MG63 (cell line): ENCODE data around the gene C12orf57. TPM values are rescaled to one million over a fixed set of nuclear protein-coding genes. Genes with fewer than 3 reads are reported as not detected.

Source experiments
- DNase-seq: peaks from one replicate; pipeline ENCODE4 v3.0.0-alpha.2; 2020
- H3K27me3 ChIP-seq: fragments of 250-450 bp; sonication (Bioruptor Pico); 2 replicates; pipeline ENCODE4 v1.5.1; 2020; ENCODE audit warnings: mild to moderate bottlenecking, moderate library complexity
- H3K36me3 ChIP-seq: fragments of 250-450 bp; sonication (Bioruptor Pico); 2 replicates; pipeline ENCODE4 v1.5.1; 2020; ENCODE audit warnings: mild to moderate bottlenecking, moderate library complexity
- H3K4me3 ChIP-seq: fragments of 250-450 bp; sonication (Bioruptor Pico); 2 replicates; pipeline ENCODE4 v1.5.1; 2020; ENCODE audit warnings: mild to moderate bottlenecking, moderate library complexity
- H3K9me3 ChIP-seq: fragments of 250-450 bp; sonication (Bioruptor Pico); 2 replicates; pipeline ENCODE4 v1.5.1; 2020; ENCODE audit warnings: mild to moderate bottlenecking, moderate library complexity
- total RNA-seq: library from RNA; depleted of rRNA; stranded (reverse); fragments of >200 nt; shearing (Covaris generic); gene quantifications from 2 replicates; pipeline ENCODE4 v1.2.3, GENCODE V29; 2014; ENCODE audit warnings: low replicate concordance

Gene C12orf57
- total RNA-seq, 1 experiment from 2014 or later: 136 TPM

- no peak for DNase-seq
- Histone ChIP-seq H3K36me3 (peaks cover 52% of the 10 kb centered on the region), H3K4me3 (no peak overlapping the region), H3K9me3 (no peaks in the 10 kb centered on the region), H3K27me3 (no peaks in the 10 kb centered on the region)
Observed at GRCh38 chr12:6964605-6965025, 20.8 kb downstream of the C12orf57 start.

GRCh38 chr12:6965026-6965661 lies 21.3 kb downstream of the C12orf57 start:
- Histone ChIP-seq H3K4me3 (no peak overlapping the region), H3K36me3 (peaks cover 56% of the 10 kb centered on the region), H3K9me3 (no peaks in the 10 kb centered on the region), H3K27me3 (no peaks in the 10 kb centered on the region)
- DNase-seq: peak; percentile 61

GRCh38 chr12:6965714-6966113 lies 21.9 kb downstream of the C12orf57 start:
- Histone ChIP-seq H3K36me3 (peaks cover 58% of the 10 kb centered on the region), H3K9me3 (no peaks in the 10 kb centered on the region), H3K27me3 (no peaks in the 10 kb centered on the region), H3K4me3 (no peak overlapping the region)
- DNase-seq: no peak

- no peaks in the 10 kb centered on the region for H3K27me3 ChIP-seq
- H3K36me3 ChIP-seq: peaks cover 58% of the 10 kb centered on the region
- DNase-seq: no peak
- no peaks in the 10 kb centered on the region for H3K9me3 ChIP-seq
- no peak overlapping the region for H3K4me3 ChIP-seq
Observed at GRCh38 chr12:6966351-6966750, 22.5 kb downstream of the C12orf57 start.

GRCh38 chr12:6967651-6968100 lies 23.9 kb downstream of the C12orf57 start:
- Histone ChIP-seq H3K36me3 (peaks cover 68% of the 10 kb centered on the region), H3K9me3 (no peaks in the 10 kb centered on the region), H3K4me3 (no peak overlapping the region), H3K27me3 (no peaks in the 10 kb centered on the region)
- DNase-seq: no peak

- H3K9me3 ChIP-seq: no peaks in the 10 kb centered on the region
- no peak overlapping the region for H3K4me3 ChIP-seq
- DNase-seq: no peak
- H3K36me3 ChIP-seq: peaks cover 73% of the 10 kb centered on the region
- no peaks in the 10 kb centered on the region for H3K27me3 ChIP-seq
Observed at GRCh38 chr12:6968426-6968825, 24.6 kb downstream of the C12orf57 start.

GRCh38 chr12:6970096-6970527 lies 26.3 kb downstream of the C12orf57 start:
- DNase-seq: peak; percentile 34
- Histone ChIP-seq H3K36me3 (peaks cover 83% of the 10 kb centered on the region), H3K4me3 (peak overlapping the region; percentile 99), H3K27me3 (no peaks in the 10 kb centered on the region), H3K9me3 (no peaks in the 10 kb centered on the region)

- Histone ChIP-seq H3K9me3 (no peaks in the 10 kb centered on the region), H3K27me3 (no peaks in the 10 kb centered on the region), H3K36me3 (peaks cover 74% of the 10 kb centered on the region), H3K4me3 (no peak overlapping the region)
- DNase-seq: no peak
Observed at GRCh38 chr12:6974180-6974579, 30.4 kb downstream of the C12orf57 start.

GRCh38 chr12:6975297-6976032 lies 31.6 kb downstream of the C12orf57 start:
- H3K4me3 ChIP-seq: no peak overlapping the region
- no peaks in the 10 kb centered on the region for H3K27me3 ChIP-seq
- no peaks in the 10 kb centered on the region for H3K9me3 ChIP-seq
- DNase-seq: no peak
- peaks cover 63% of the 10 kb centered on the region for H3K36me3 ChIP-seq

GRCh38 chr12:6977653-6978052 lies 33.8 kb downstream of the C12orf57 start:
- no peak overlapping the region for H3K4me3 ChIP-seq
- H3K36me3 ChIP-seq: peaks cover 61% of the 10 kb centered on the region
- H3K9me3 ChIP-seq: no peaks in the 10 kb centered on the region
- no peak for DNase-seq
- H3K27me3 ChIP-seq: no peaks in the 10 kb centered on the region

GRCh38 chr12:6978188-6978587 lies 34.4 kb downstream of the C12orf57 start:
- Histone ChIP-seq H3K9me3 (no peaks in the 10 kb centered on the region), H3K36me3 (peaks cover 61% of the 10 kb centered on the region), H3K4me3 (no peak overlapping the region)

GRCh38 chr12:6978611-6979011 lies 34.8 kb downstream of the C12orf57 start:
- no peak for DNase-seq
- Histone ChIP-seq H3K27me3 (no peaks in the 10 kb centered on the region), H3K9me3 (no peaks in the 10 kb centered on the region), H3K36me3 (peaks cover 58% of the 10 kb centered on the region), H3K4me3 (no peak overlapping the region)

More at GRCh38 chr12:6978188-6978587, 34.4 kb downstream of the C12orf57 start:
- no peaks in the 10 kb centered on the region for H3K27me3 ChIP-seq
- DNase-seq: no peak

GRCh38 chr12:6979021-6979420 lies 35.2 kb downstream of the C12orf57 start:
- Histone ChIP-seq H3K27me3 (no peaks in the 10 kb centered on the region), H3K36me3 (peaks cover 54% of the 10 kb centered on the region), H3K4me3 (no peak overlapping the region), H3K9me3 (no peaks in the 10 kb centered on the region)
- DNase-seq: no peak

- H3K4me3 ChIP-seq: no peak overlapping the region
- H3K36me3 ChIP-seq: peaks cover 52% of the 10 kb centered on the region
- DNase-seq: no peak
- no peaks in the 10 kb centered on the region for H3K9me3 ChIP-seq
- H3K27me3 ChIP-seq: no peaks in the 10 kb centered on the region
Observed at GRCh38 chr12:6979453-6979852, 35.6 kb downstream of the C12orf57 start.

- DNase-seq: no peak
- H3K27me3 ChIP-seq: no peaks in the 10 kb centered on the region
- H3K9me3 ChIP-seq: no peaks in the 10 kb centered on the region
- peaks cover 49% of the 10 kb centered on the region for H3K36me3 ChIP-seq
- no peak overlapping the region for H3K4me3 ChIP-seq
Observed at GRCh38 chr12:6980075-6980474, 36.3 kb downstream of the C12orf57 start.

- no peak for DNase-seq
- Histone ChIP-seq H3K9me3 (no peaks in the 10 kb centered on the region), H3K27me3 (no peaks in the 10 kb centered on the region), H3K4me3 (no peak overlapping the region), H3K36me3 (peaks cover 43% of the 10 kb centered on the region)
Observed at GRCh38 chr12:6980740-6981139, 36.9 kb downstream of the C12orf57 start.

- Histone ChIP-seq H3K36me3 (peaks cover 40% of the 10 kb centered on the region), H3K27me3 (no peaks in the 10 kb centered on the region), H3K4me3 (no peak overlapping the region), H3K9me3 (no peaks in the 10 kb centered on the region)
- no peak for DNase-seq
Observed at GRCh38 chr12:6981152-6982052, 37.6 kb downstream of the C12orf57 start.
